Measurements from ENCODE around the gene PIP4K2C. TPM values are rescaled to one million over a fixed set of nuclear protein-coding genes. Genes with fewer than 3 reads are reported as not detected.
A peak's percentile ranks its signal among the peaks of the same experiment; 100 is the strongest.

The PIP4K2C gene
- total RNA-seq, 4 donors from 2014 or later = 38.4 to 308 (median 45.8) TPM

DNA sequence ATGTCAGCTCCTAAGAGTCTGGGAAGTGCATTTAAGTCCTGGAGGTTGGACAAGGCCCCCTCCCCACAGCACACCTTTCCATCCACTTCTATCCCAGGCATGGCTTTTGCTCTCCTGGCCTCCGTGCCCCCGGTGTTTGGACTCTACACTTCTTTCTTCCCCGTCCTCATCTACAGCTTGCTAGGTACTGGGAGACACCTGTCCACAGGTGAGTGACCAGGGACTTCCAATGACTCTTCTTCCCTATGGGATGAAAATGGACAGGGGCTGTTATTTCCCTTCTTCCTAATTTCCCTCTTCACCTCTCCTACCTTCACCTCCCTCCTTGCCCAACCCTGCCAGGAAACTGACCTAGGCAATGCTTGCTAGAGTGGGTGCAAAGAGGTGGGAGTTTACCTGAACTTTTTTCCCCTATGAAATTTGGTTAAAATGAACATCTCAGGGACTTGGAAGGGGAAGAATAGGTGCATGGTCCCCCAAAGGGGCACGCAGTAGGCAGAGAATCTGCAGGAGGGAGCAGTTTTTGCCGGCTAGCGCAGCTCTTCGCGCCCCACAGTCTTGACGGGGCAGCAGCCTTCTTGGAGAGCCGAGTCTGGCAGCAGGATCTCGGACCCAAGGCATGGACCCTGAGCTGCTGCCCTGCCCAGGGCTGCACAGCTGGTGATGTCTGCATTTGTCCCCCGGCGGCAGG, 29.4 kb downstream of the PIP4K2C start:
- DNase-seq = no peak
- Histone ChIP-seq H3K36me3 (no peaks in the 10 kb centered on the region), H3K27ac (no peak overlapping the region), H3K4me1 (peaks cover 0 to 23% (median 15%) of the 10 kb centered on the region in 4 donors), H3K9me3 (no peaks in the 10 kb centered on the region), H3K27me3 (peaks cover 95% of the 10 kb centered on the region), H3K4me3 (no peak overlapping the region)
- 18 to 29% methylated on average over 3 to 13 of the region's 13 CpGs for WGBS, 2 donors (ENCODE audit: low coverage in 1 of 2)
- intact Hi-C loops (cut with DNase I; ENCODE audit: low total_unique reads) (no loop called here), in situ Hi-C loops (cut with MboI; ENCODE audit: low pct_ligation_motif_present in 1 of 4, low pct_unique_long_range_greater_than_20kb in 1 of 4, low sequenced_read_pairs in 3 of 4) (loop anchor here in 2 of 4 donors (5.0 to 10.0 kb wide), 2 partner anchors 38 to 46 kb away; no protein-coding TSS in a partner anchor)
- TF ChIP-seq POLR2AphosphoS5 (IDR thresholded peaks at IDR 0.05) (no peak), EP300 (IDR thresholded peaks at IDR 0.05; ENCODE audit: low read depth) (no peak), POLR2A (IDR thresholded peaks at IDR 0.05) (no peak)
- TF ChIP-seq, protein P1, sequence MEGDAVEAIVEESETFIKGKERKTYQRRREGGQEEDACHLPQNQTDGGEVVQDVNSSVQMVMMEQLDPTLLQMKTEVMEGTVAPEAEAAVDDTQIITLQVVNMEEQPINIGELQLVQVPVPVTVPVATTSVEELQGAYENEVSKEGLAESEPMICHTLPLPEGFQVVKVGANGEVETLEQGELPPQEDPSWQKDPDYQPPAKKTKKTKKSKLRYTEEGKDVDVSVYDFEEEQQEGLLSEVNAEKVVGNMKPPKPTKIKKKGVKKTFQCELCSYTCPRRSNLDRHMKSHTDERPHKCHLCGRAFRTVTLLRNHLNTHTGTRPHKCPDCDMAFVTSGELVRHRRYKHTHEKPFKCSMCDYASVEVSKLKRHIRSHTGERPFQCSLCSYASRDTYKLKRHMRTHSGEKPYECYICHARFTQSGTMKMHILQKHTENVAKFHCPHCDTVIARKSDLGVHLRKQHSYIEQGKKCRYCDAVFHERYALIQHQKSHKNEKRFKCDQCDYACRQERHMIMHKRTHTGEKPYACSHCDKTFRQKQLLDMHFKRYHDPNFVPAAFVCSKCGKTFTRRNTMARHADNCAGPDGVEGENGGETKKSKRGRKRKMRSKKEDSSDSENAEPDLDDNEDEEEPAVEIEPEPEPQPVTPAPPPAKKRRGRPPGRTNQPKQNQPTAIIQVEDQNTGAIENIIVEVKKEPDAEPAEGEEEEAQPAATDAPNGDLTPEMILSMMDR (IDR thresholded peaks at IDR 0.05) = no peak

DNA sequence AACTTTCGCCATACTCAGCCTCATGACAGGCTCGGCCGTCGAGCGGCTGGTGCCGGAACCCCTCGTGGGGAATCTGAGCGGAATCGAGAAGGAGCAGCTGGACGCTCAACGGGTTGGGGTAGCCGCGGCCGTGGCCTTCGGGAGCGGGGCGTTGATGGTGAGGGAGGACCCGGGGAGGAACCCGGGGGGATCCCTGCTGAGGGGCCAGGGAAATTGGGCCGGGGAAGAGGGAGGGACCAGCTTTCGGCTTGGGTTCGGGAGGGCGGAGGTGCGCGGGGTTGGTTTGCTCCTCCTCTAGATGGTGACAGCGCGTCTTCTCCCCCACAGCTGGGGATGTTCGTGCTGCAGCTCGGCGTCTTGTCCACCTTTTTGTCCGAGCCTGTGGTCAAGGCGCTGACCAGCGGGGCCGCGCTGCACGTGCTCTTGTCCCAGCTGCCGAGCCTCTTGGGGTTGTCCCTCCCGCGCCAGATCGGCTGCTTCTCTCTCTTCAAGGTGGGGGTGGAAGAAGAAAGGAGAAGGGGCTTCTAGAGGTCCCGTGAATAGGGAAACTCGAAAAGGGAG, 30.0 kb downstream of the PIP4K2C start:
- H3K27ac ChIP-seq = no peak overlapping the region
- no peaks in the 10 kb centered on the region for H3K9me3 ChIP-seq
- in situ Hi-C loops (cut with MboI; ENCODE audit: low pct_ligation_motif_present in 1 of 4, low pct_unique_long_range_greater_than_20kb in 1 of 4, low sequenced_read_pairs in 3 of 4) = loop anchor here in 2 of 4 donors (5.0 to 10.0 kb wide), 2 partner anchors 39 to 46 kb away; no protein-coding TSS in a partner anchor
- H3K4me1 ChIP-seq = peaks cover 0 to 23% (median 14%) of the 10 kb centered on the region in 4 donors
- no peak for DNase-seq
- H3K36me3 ChIP-seq = no peaks in the 10 kb centered on the region
- peak overlapping the region in 2 of 4 donors; percentile 30 to 40 for H3K4me3 ChIP-seq
- H3K27me3 ChIP-seq = peaks cover 95% of the 10 kb centered on the region
- 6% methylated on average over 31 of the region's 42 CpGs; no CpG with 5 or more reads in 1 of the 2 donors for WGBS, 2 donors (ENCODE audit: low coverage in 1 of 2)
- intact Hi-C loops (cut with DNase I; ENCODE audit: low total_unique reads) = loop anchor here (1.0 kb wide), 1 partner anchor 38 kb away; no protein-coding TSS in a partner anchor
- no peak for TF ChIP-seq POLR2AphosphoS5 (IDR thresholded peaks at IDR 0.05)
- no peak for TF ChIP-seq POLR2A (IDR thresholded peaks at IDR 0.05)
- TF ChIP-seq, protein P1 (IDR thresholded peaks at IDR 0.05) = no peak
- no peak for TF ChIP-seq EP300 (IDR thresholded peaks at IDR 0.05; ENCODE audit: low read depth)

DNA sequence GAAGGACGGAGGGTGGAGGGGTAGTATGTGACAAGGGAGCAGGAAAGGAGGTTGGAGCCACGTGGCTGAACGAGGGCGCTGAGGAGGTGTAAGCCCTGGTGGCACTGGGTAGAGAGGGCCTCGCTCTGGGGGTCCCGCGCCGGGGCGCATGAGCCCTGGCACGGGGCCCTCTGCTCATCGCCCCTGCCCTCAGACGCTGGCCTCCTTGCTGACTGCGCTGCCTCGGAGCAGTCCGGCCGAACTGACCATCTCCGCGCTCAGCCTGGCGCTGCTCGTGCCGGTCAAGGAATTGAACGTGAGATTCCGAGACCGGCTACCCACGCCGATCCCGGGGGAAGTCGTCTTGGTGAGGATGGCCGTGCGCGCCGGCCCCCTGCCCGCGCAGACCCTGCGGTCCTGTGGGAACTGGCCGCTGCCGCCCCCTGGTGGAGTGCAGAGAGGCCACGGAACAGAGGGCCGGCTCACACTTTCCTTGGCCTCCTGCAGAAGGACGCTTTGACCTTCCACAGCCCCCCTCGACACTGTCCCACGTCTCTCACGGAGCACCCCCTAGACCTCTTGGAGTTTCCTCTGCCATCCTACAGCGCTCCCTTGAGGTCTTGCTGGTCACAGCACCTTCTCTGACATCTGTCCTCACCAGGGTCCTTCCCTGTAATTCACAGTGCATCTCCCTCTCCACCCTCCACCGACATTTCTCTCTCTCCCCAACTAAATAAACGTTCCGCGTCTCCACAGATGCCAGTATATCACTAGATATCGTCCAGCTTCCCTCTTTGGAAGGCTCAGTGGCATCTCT, 30.7 kb downstream of the PIP4K2C start:
- H3K27me3 ChIP-seq = peaks cover 98% of the 10 kb centered on the region
- in situ Hi-C loops (cut with MboI; ENCODE audit: low pct_ligation_motif_present in 1 of 4, low pct_unique_long_range_greater_than_20kb in 1 of 4, low sequenced_read_pairs in 3 of 4) (loop anchor here in 2 of 4 donors (5.0 to 10.0 kb wide), 2 partner anchors 39 to 47 kb away; no protein-coding TSS in a partner anchor), intact Hi-C loops (cut with DNase I; ENCODE audit: low total_unique reads) (loop anchor here (1.0 kb wide), 1 partner anchor 38 kb away; no protein-coding TSS in a partner anchor)

More for the DNA sequence above, 30.7 kb downstream of the PIP4K2C start:
- TF ChIP-seq, protein P1 (IDR thresholded peaks at IDR 0.05) = peak; percentile 89 to 98 (median 92)
- TF ChIP-seq POLR2A (IDR thresholded peaks at IDR 0.05) = no peak
- peaks cover 0 to 23% (median 14%) of the 10 kb centered on the region in 4 donors for H3K4me1 ChIP-seq
- 0 to 1% methylated on average over 10 to 48 of the region's 49 CpGs for WGBS, 2 donors (ENCODE audit: low coverage in 1 of 2)
- peak; percentile 55 for DNase-seq
- no peaks in the 10 kb centered on the region for H3K36me3 ChIP-seq
- H3K27ac ChIP-seq = no peak overlapping the region
- peak overlapping the region in 2 of 4 donors; percentile 30 to 40 for H3K4me3 ChIP-seq
- H3K9me3 ChIP-seq = no peaks in the 10 kb centered on the region
